Measurements from ENCODE around the gene SESN1. TPM values are rescaled to one million over a fixed set of nuclear protein-coding genes. Genes with fewer than 3 reads are reported as not detected.
A peak's percentile ranks its signal among the peaks of the same experiment; 100 is the strongest.

SESN1 gene
- total RNA-seq, 3 donors from 2014 or later, result 3.9 to 7.0 (median 5.2) TPM

GRCh38 chr6:109019911-109020310 lies 74.7 kb downstream of the SESN1 start:
- Mint-ChIP-seq H3K9me3 (no peaks in the 10 kb centered on the region), H3K4me3 (no peak overlapping the region), H3K4me1 (ENCODE audit: low read depth) (peaks cover 39% of the 10 kb centered on the region), H3K36me3 (ENCODE audit: insufficient read depth) (peaks cover 2% of the 10 kb centered on the region), H3K27me3 (ENCODE audit: low read depth) (no peaks in the 10 kb centered on the region)
- no peak for DNase-seq
- no peak for ATAC-seq

GRCh38 chr6:109015176-109015575 lies 79.5 kb downstream of the SESN1 start:
- H3K4me3 Mint-ChIP-seq, result no peak overlapping the region
- no peaks in the 10 kb centered on the region for H3K9me3 Mint-ChIP-seq
- no peaks in the 10 kb centered on the region for H3K36me3 Mint-ChIP-seq (ENCODE audit: insufficient read depth)
- peaks cover 57% of the 10 kb centered on the region for H3K4me1 Mint-ChIP-seq (ENCODE audit: low read depth)
- DNase-seq (no peak), ATAC-seq (no peak)
- no peaks in the 10 kb centered on the region for H3K27me3 Mint-ChIP-seq (ENCODE audit: low read depth)

- Mint-ChIP-seq H3K36me3 (ENCODE audit: insufficient read depth) (no peaks in the 10 kb centered on the region), H3K4me3 (no peak overlapping the region)
Measured at GRCh38 chr6:109014606-109015005, 80.0 kb downstream of the SESN1 start.

GRCh38 chr6:109013656-109014305 lies 80.9 kb downstream of the SESN1 start:
- H3K36me3 Mint-ChIP-seq (ENCODE audit: insufficient read depth), result no peaks in the 10 kb centered on the region
- ATAC-seq (peak; percentile 9 to 14), DNase-seq (no peak)
- no peaks in the 10 kb centered on the region for H3K9me3 Mint-ChIP-seq
- H3K4me1 Mint-ChIP-seq (ENCODE audit: low read depth), result peaks cover 52% of the 10 kb centered on the region
- no peak overlapping the region for H3K4me3 Mint-ChIP-seq
- H3K27me3 Mint-ChIP-seq (ENCODE audit: low read depth), result no peaks in the 10 kb centered on the region

More at GRCh38 chr6:109014606-109015005, 80.0 kb downstream of the SESN1 start:
- H3K27me3 Mint-ChIP-seq (ENCODE audit: low read depth), result no peaks in the 10 kb centered on the region
- DNase-seq (no peak), ATAC-seq (no peak)
- H3K9me3 Mint-ChIP-seq, result no peaks in the 10 kb centered on the region
- peaks cover 58% of the 10 kb centered on the region for H3K4me1 Mint-ChIP-seq (ENCODE audit: low read depth)

- H3K36me3 Mint-ChIP-seq (ENCODE audit: insufficient read depth), result no peaks in the 10 kb centered on the region
- no peak for ATAC-seq
- peak overlapping the region; percentile 37 for H3K4me3 Mint-ChIP-seq
- DNase-seq, result no peak
- no peaks in the 10 kb centered on the region for H3K27me3 Mint-ChIP-seq (ENCODE audit: low read depth)
- peaks cover 73% of the 10 kb centered on the region for H3K4me1 Mint-ChIP-seq (ENCODE audit: low read depth)
- H3K9me3 Mint-ChIP-seq, result no peaks in the 10 kb centered on the region
Measured at GRCh38 chr6:109010705-109011102, 83.9 kb downstream of the SESN1 start.

GRCh38 chr6:109009962-109010704 lies 84.5 kb downstream of the SESN1 start:
- Mint-ChIP-seq H3K27me3 (ENCODE audit: low read depth) (no peaks in the 10 kb centered on the region), H3K9me3 (no peaks in the 10 kb centered on the region), H3K4me3 (peak overlapping the region; percentile 95), H3K36me3 (ENCODE audit: insufficient read depth) (no peaks in the 10 kb centered on the region), H3K4me1 (ENCODE audit: low read depth) (peaks cover 69% of the 10 kb centered on the region)
- ATAC-seq, result no peak
- DNase-seq, result no peak

- H3K36me3 Mint-ChIP-seq (ENCODE audit: insufficient read depth), result no peaks in the 10 kb centered on the region
- no peaks in the 10 kb centered on the region for H3K27me3 Mint-ChIP-seq (ENCODE audit: low read depth)
- H3K4me1 Mint-ChIP-seq (ENCODE audit: low read depth), result peaks cover 68% of the 10 kb centered on the region
- peak; percentile 88 for DNase-seq
- peak; percentile 94 to 95 for ATAC-seq
- H3K9me3 Mint-ChIP-seq, result no peaks in the 10 kb centered on the region
- peak overlapping the region; percentile 95 for H3K4me3 Mint-ChIP-seq
Measured at GRCh38 chr6:109009236-109009961, 85.2 kb downstream of the SESN1 start.

- ATAC-seq, result peak; percentile 4 to 9
- no peaks in the 10 kb centered on the region for H3K27me3 Mint-ChIP-seq (ENCODE audit: low read depth)
- DNase-seq, result no peak
- H3K36me3 Mint-ChIP-seq (ENCODE audit: insufficient read depth), result no peaks in the 10 kb centered on the region
- no peaks in the 10 kb centered on the region for H3K9me3 Mint-ChIP-seq
- peaks cover 65% of the 10 kb centered on the region for H3K4me1 Mint-ChIP-seq (ENCODE audit: low read depth)
- H3K4me3 Mint-ChIP-seq, result peak overlapping the region; percentile 93
Measured at GRCh38 chr6:109008537-109009235, 86.0 kb downstream of the SESN1 start.

- Mint-ChIP-seq H3K4me3 (peak overlapping the region; percentile 93), H3K9me3 (no peaks in the 10 kb centered on the region), H3K27me3 (ENCODE audit: low read depth) (no peaks in the 10 kb centered on the region), H3K4me1 (ENCODE audit: low read depth) (peaks cover 63% of the 10 kb centered on the region), H3K36me3 (ENCODE audit: insufficient read depth) (no peaks in the 10 kb centered on the region)
- peak; percentile 16 to 23 for ATAC-seq
- no peak for DNase-seq
Measured at GRCh38 chr6:109008054-109008453, 86.6 kb downstream of the SESN1 start.

GRCh38 chr6:109007521-109007920 lies 87.1 kb downstream of the SESN1 start:
- H3K36me3 Mint-ChIP-seq (ENCODE audit: insufficient read depth), result no peaks in the 10 kb centered on the region
- peak overlapping the region; percentile 93 for H3K4me3 Mint-ChIP-seq
- H3K4me1 Mint-ChIP-seq (ENCODE audit: low read depth), result peaks cover 60% of the 10 kb centered on the region
- no peak for ATAC-seq
- no peaks in the 10 kb centered on the region for H3K27me3 Mint-ChIP-seq (ENCODE audit: low read depth)
- H3K9me3 Mint-ChIP-seq, result no peaks in the 10 kb centered on the region
- DNase-seq, result no peak

GRCh38 chr6:109006818-109007217 lies 87.8 kb downstream of the SESN1 start:
- ATAC-seq (no peak), DNase-seq (no peak)
- H3K4me1 Mint-ChIP-seq (ENCODE audit: low read depth), result peaks cover 64% of the 10 kb centered on the region

GRCh38 chr6:109002882-109003281 lies 91.8 kb downstream of the SESN1 start:
- H3K4me1 Mint-ChIP-seq (ENCODE audit: low read depth), result peaks cover 42% of the 10 kb centered on the region
- H3K9me3 Mint-ChIP-seq, result no peaks in the 10 kb centered on the region
- no peak for DNase-seq
- H3K4me3 Mint-ChIP-seq, result no peak overlapping the region
- peaks cover 16% of the 10 kb centered on the region for H3K36me3 Mint-ChIP-seq (ENCODE audit: insufficient read depth)
- no peaks in the 10 kb centered on the region for H3K27me3 Mint-ChIP-seq (ENCODE audit: low read depth)
- ATAC-seq, result no peak

More at GRCh38 chr6:109006818-109007217, 87.8 kb downstream of the SESN1 start:
- no peaks in the 10 kb centered on the region for H3K27me3 Mint-ChIP-seq (ENCODE audit: low read depth)
- H3K4me3 Mint-ChIP-seq, result peak overlapping the region; percentile 93
- H3K36me3 Mint-ChIP-seq (ENCODE audit: insufficient read depth), result peaks cover 2% of the 10 kb centered on the region
- no peaks in the 10 kb centered on the region for H3K9me3 Mint-ChIP-seq

- no peaks in the 10 kb centered on the region for H3K9me3 Mint-ChIP-seq
- DNase-seq (no peak), ATAC-seq (peak in 1 of 2 donors; percentile 35)
- H3K4me1 Mint-ChIP-seq (ENCODE audit: low read depth), result peaks cover 37% of the 10 kb centered on the region
- peaks cover 16% of the 10 kb centered on the region for H3K36me3 Mint-ChIP-seq (ENCODE audit: insufficient read depth)
- H3K27me3 Mint-ChIP-seq (ENCODE audit: low read depth), result no peaks in the 10 kb centered on the region
- H3K4me3 Mint-ChIP-seq, result no peak overlapping the region
Measured at GRCh38 chr6:109002051-109002697, 92.5 kb downstream of the SESN1 start.
